NCI-H69 (cell line): ENCODE results near the gene TEN1.
"Not testable (repeated sequence)": the region's sequence is repeated elsewhere in the genome, so short reads cannot be mapped to it uniquely, and the experiment has no call there.

Source experiments
- DNase-seq: peaks from one replicate; lab custom pipeline; 2025; lab: John Stamatoyannopoulos, UW

TEN1 gene

GRCh38 chr17:75978938-75979704, at the start of gene TEN1, which contains the start of gene ACOX1:
TSS of gene TEN1 (plus strand) at chr17:75979240. CDS start at chr17:75986193, 6,953 bp downstream.
TSS of gene ACOX1 (minus strand) at chr17:75979166. CDS start at chr17:75979073, 93 bp downstream.
- DNase-seq, result peak; percentile 99

- no peak for DNase-seq
These were observed 48.0 kb upstream of the TEN1 start for GRCh38 chr17:75931062-75931461.

GRCh38 chr17:75932852-75933251, 46.2 kb upstream of the TEN1 start:
- DNase-seq, result no peak

GRCh38 chr17:75933808-75934207, 45.2 kb upstream of the TEN1 start:
- DNase-seq, result no peak

GRCh38 chr17:75937652-75938051, 41.4 kb upstream of the TEN1 start:
- no peak for DNase-seq

GRCh38 chr17:75940727-75941441, 38.2 kb upstream of the TEN1 start, which contains the start of gene FBF1:
TSS of gene FBF1 (minus strand) at chr17:75941042. CDS start at chr17:75938149, 2,893 bp downstream.
- peak; percentile 99 for DNase-seq

GRCh38 chr17:75941442-75941819, 37.6 kb upstream of the TEN1 start:
- peak; percentile 46 for DNase-seq

- DNase-seq, result no peak
These were observed 36.6 kb upstream of the TEN1 start for GRCh38 chr17:75942473-75942872.

- DNase-seq, result no peak
These were observed 35.5 kb upstream of the TEN1 start for GRCh38 chr17:75943491-75943890.

- peak; percentile 45 for DNase-seq
These were observed 33.8 kb upstream of the TEN1 start for GRCh38 chr17:75945211-75945610.

GRCh38 chr17:75950421-75950820, 28.6 kb upstream of the TEN1 start:
- no peak for DNase-seq

GRCh38 chr17:75950855-75951554, 28.0 kb upstream of the TEN1 start:
- no peak for DNase-seq

GRCh38 chr17:75959051-75959838, 19.8 kb upstream of the TEN1 start:
- no peak for DNase-seq

- DNase-seq, result no peak
These were observed 19.1 kb upstream of the TEN1 start for GRCh38 chr17:75959839-75960511.

- DNase-seq, result no peak
These were observed 13.6 kb upstream of the TEN1 start for GRCh38 chr17:75965468-75965867.

- not testable (repeated sequence) for DNase-seq
These were observed 10.0 kb upstream of the TEN1 start for GRCh38 chr17:75969044-75969443.

- peak; percentile 42 for DNase-seq
These were observed 9.0 kb upstream of the TEN1 start for GRCh38 chr17:75970011-75970523.

- DNase-seq, result no peak
These were observed 8.4 kb upstream of the TEN1 start for GRCh38 chr17:75970626-75971025.

GRCh38 chr17:75975187-75975586, 3.9 kb upstream of the TEN1 start:
- DNase-seq, result not testable (repeated sequence)

- no peak for DNase-seq
These were observed 3.3 kb upstream of the TEN1 start for GRCh38 chr17:75975757-75976174.
